Fibroblast of the aortic adventitia (primary cell): ENCODE results near the gene IFNL3. TPM values are rescaled to one million over a fixed set of nuclear protein-coding genes. Genes with fewer than 3 reads are reported as not detected.

ENCODE experiments used
- DNase-seq: peaks from one replicate; pipeline ENCODE4 v3.0.0-alpha.2; 2010; ENCODE audit warnings: low read depth
- H3K4me3 ChIP-seq: 2 replicates; pipeline ENCODE4 v1.5.1; 2011; ENCODE audit warnings: low read depth, mild to moderate bottlenecking, control low read depth, low read length, moderate library complexity
- total RNA-seq: library from RNA; depleted of rRNA; stranded (reverse); fragments of >200 nt; gene quantifications from 2 replicates; pipeline ENCODE4 v1.2.3, GENCODE V29; 2012; ENCODE audit warnings: low replicate concordance
- TF ChIP-seq, protein P1 (sequence below): IDR thresholded peaks from 2 replicates; pipeline ENCODE4 v1.5.1; 2011; ENCODE audit warnings: mild to moderate bottlenecking, low read length, control low read depth, inconsistent platforms; ENCODE audit not compliant: insufficient read depth

The IFNL3 gene
- total RNA-seq, 1 donor, result not detected

DNA sequence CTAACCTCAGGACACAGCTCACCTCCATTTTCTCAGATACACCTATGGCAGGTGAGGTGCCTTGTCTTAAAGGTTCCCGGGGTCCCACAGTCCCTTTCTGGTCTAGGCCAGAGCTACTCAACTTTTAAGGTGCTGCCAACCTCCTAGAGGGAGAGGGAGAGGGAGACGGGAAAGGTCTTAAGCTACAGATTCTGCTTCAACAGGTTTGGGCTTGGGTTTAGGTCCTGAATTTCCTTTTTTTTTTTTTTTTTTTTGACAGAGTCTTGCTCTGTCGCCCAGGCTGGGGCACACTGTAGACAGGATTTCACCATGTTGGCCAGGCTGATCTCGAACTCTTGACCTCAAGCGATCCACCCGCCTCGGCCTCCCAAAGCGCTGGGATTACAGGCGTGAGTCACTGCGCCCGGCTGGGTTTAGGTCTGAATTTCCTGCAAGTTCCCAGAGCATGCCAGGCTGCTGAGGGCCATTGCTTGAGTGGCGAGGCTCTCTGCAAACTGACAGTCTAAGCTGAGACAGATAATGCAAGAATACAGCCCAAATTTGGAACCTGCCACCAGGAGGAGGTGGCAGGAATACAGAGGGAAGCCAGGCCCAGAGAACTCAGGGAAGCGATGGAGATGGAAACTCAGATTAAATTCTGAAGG is 33.0 kb downstream of the IFNL3 start:
- H3K4me3 ChIP-seq, result no peak overlapping the region
- DNase-seq, result no peak
- TF ChIP-seq, protein P1, sequence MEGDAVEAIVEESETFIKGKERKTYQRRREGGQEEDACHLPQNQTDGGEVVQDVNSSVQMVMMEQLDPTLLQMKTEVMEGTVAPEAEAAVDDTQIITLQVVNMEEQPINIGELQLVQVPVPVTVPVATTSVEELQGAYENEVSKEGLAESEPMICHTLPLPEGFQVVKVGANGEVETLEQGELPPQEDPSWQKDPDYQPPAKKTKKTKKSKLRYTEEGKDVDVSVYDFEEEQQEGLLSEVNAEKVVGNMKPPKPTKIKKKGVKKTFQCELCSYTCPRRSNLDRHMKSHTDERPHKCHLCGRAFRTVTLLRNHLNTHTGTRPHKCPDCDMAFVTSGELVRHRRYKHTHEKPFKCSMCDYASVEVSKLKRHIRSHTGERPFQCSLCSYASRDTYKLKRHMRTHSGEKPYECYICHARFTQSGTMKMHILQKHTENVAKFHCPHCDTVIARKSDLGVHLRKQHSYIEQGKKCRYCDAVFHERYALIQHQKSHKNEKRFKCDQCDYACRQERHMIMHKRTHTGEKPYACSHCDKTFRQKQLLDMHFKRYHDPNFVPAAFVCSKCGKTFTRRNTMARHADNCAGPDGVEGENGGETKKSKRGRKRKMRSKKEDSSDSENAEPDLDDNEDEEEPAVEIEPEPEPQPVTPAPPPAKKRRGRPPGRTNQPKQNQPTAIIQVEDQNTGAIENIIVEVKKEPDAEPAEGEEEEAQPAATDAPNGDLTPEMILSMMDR, result no peak

DNA sequence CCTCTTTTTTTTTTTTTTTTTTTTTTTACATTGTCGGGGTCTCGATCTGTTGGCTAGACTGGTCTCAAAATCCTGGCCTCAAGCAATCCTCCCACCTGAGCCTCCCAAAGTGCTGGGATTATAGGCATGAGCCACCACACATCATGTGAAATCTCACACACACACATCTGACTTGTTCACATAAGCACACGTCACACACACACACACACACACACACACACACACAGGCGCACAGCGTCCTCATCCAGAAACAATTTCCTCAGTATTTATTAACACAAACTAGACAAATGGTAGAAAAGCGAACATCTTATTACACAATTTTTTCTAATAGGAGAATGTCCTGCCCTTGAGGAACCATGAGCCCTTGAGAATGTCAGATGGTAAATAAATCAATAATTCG is 35.6 kb downstream of the IFNL3 start:
- H3K4me3 ChIP-seq, result no peak overlapping the region
- TF ChIP-seq, protein P1, result no peak
- no peak for DNase-seq

DNA sequence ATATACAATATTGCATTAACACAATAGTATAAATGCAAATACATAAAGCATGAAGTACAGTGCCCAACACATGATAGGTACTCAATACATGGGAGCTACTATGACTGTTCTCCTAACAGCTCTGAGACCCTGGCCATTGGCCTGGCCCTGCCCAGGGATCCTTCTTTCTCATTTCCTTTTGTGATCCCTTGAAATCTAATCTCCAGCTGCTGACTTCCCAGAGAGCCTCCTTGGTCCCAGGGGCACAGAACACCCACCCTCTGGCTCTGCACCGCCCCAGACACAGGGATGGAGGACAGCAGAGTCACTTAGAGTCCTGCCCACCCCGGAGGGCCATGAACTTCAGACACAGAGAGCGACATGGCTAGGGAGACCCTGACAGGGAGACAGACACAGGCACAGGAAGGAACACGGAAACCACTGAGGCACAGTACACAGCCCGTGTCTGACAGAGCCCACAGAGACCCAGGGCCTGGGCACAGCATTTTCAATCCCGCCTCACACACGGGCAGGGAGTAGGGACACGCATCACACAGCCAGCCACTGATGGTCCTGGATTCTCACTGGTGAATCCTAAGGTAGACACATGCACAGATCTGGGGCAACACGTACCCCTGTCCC is 36.5 kb downstream of the IFNL3 start:
- H3K4me3 ChIP-seq, result no peak overlapping the region
- TF ChIP-seq, protein P1, result no peak
- DNase-seq, result no peak

GRCh38 chr19:39207293-39207836 is 37.4 kb downstream of the IFNL3 start:
- H3K4me3 ChIP-seq, result no peak overlapping the region
- TF ChIP-seq, protein P1, result no peak
- DNase-seq, result no peak

GRCh38 chr19:39206122-39206521 is 38.7 kb downstream of the IFNL3 start:
- no peak overlapping the region for H3K4me3 ChIP-seq
- DNase-seq, result no peak
- TF ChIP-seq, protein P1, result no peak

DNA sequence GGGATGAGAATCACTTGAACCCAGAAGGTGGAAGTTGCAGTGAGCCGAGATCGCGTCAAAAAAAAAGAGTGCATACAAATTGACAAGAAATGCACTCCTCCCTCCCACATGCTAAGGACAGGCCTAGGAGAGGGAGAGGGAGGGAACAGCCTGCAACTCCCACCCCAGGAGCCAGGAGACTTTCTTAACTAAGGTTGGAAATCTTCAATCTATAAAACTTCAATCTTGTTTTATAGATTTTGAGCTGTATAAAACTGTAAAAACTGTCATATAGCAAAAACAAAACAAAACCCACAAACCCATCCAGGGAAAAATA is 39.4 kb downstream of the IFNL3 start:
- no peak for DNase-seq
- no peak overlapping the region for H3K4me3 ChIP-seq
- TF ChIP-seq, protein P1, result no peak
